22Rv1 (cell line): Measurements from ENCODE around the gene LYPD6B.

Experiments used
- CTCF ChIP-seq: fragments of 450-650 bp; IDR thresholded peaks from 2 replicates; pipeline ENCODE4 v1.5.1; 2017; ENCODE audit warnings: mild to moderate bottlenecking
- ZFX ChIP-seq: fragments of 450-650 bp; IDR thresholded peaks from 2 replicates; pipeline ENCODE4 v1.6.1; 2017; ENCODE audit warnings: antibody characterized with exemption, borderline replicate concordance

- TF ChIP-seq CTCF = no peak
- TF ChIP-seq ZFX = no peak
Observed at GRCh38 chr2:149084924-149085795, 46.7 kb downstream of the LYPD6B start.
